COR-L47 (cell line): Measurements from ENCODE around the gene TAX1BP1.
"Not testable (repeated sequence)": the region's sequence is repeated elsewhere in the genome, so short reads cannot be mapped to it uniquely, and the experiment has no call there.

ENCODE experiments used
- DNase-seq: peaks from one replicate; lab custom pipeline; 2025; lab: John Stamatoyannopoulos, UW

The TAX1BP1 gene

GRCh38 chr7:27843584-27844305, 103.8 kb downstream of the TAX1BP1 start:
- no peak for DNase-seq

- no peak for DNase-seq
These were observed 106.4 kb downstream of the TAX1BP1 start for GRCh38 chr7:27846388-27846787.

- no peak for DNase-seq
These were observed 110.6 kb downstream of the TAX1BP1 start for GRCh38 chr7:27850531-27850930.

- not testable (repeated sequence) for DNase-seq
These were observed 116.9 kb downstream of the TAX1BP1 start for GRCh38 chr7:27856703-27857485.

- no peak for DNase-seq
These were observed 120.8 kb downstream of the TAX1BP1 start for GRCh38 chr7:27860800-27861199.

- DNase-seq: no peak
These were observed 121.8 kb downstream of the TAX1BP1 start for GRCh38 chr7:27861747-27862146.

GRCh38 chr7:27863880-27864279, 123.9 kb downstream of the TAX1BP1 start:
- DNase-seq: no peak

GRCh38 chr7:27866256-27866655, 126.3 kb downstream of the TAX1BP1 start:
- no peak for DNase-seq

GRCh38 chr7:27866828-27867672, 127.1 kb downstream of the TAX1BP1 start:
- no peak for DNase-seq

GRCh38 chr7:27868131-27868550, 128.2 kb downstream of the TAX1BP1 start:
- no peak for DNase-seq

- DNase-seq: no peak
These were observed 129.1 kb downstream of the TAX1BP1 start for GRCh38 chr7:27869056-27869455.

- no peak for DNase-seq
These were observed 130.6 kb downstream of the TAX1BP1 start for GRCh38 chr7:27870595-27870994.

- no peak for DNase-seq
These were observed 131.1 kb downstream of the TAX1BP1 start for GRCh38 chr7:27871086-27871485.

GRCh38 chr7:27871866-27872265, 131.9 kb downstream of the TAX1BP1 start:
- no peak for DNase-seq

GRCh38 chr7:27872356-27873275, 132.7 kb downstream of the TAX1BP1 start:
- no peak for DNase-seq

GRCh38 chr7:27873981-27874957, 134.3 kb downstream of the TAX1BP1 start:
- no peak for DNase-seq

GRCh38 chr7:27875061-27875460, 135.1 kb downstream of the TAX1BP1 start:
- no peak for DNase-seq

GRCh38 chr7:27875832-27876231, 135.9 kb downstream of the TAX1BP1 start:
- no peak for DNase-seq

GRCh38 chr7:27876756-27877155, 136.8 kb downstream of the TAX1BP1 start:
- no peak for DNase-seq
